Measurements from ENCODE around the gene WDR48.

GRCh38 chr3:39097716-39098472, 46.1 kb downstream of the WDR48 start:
- TF ChIP-seq CTCF (optimal IDR thresholded peaks at IDR 0.05 in 1 of 3, IDR thresholded peaks at IDR 0.05 in 1 of 3, conservative IDR thresholded peaks at IDR 0.05 in 1 of 3; ENCODE audit: extremely low read depth in 1 of 3, insufficient read depth in 2 of 3, low read length in 3 of 3), result no peak
- no peak for TF ChIP-seq EZH2 (IDR thresholded peaks at IDR 0.05; ENCODE audit: low read length)
